ENCODE measurements around the gene MYH7. TPM values are rescaled to one million over a fixed set of nuclear protein-coding genes. Genes with fewer than 3 reads are reported as not detected.
"Not testable (repeated sequence)": the region's sequence is repeated elsewhere in the genome, so short reads cannot be mapped to it uniquely, and the experiment has no call there.

The MYH7 gene
- total RNA-seq, 1 experiment from 2014 or later: not detected

GRCh38 chr14:23430016-23430722 is 5.3 kb downstream of the MYH7 start:
- no peak for DNase-seq (ENCODE audit: low spot score)

DNA sequence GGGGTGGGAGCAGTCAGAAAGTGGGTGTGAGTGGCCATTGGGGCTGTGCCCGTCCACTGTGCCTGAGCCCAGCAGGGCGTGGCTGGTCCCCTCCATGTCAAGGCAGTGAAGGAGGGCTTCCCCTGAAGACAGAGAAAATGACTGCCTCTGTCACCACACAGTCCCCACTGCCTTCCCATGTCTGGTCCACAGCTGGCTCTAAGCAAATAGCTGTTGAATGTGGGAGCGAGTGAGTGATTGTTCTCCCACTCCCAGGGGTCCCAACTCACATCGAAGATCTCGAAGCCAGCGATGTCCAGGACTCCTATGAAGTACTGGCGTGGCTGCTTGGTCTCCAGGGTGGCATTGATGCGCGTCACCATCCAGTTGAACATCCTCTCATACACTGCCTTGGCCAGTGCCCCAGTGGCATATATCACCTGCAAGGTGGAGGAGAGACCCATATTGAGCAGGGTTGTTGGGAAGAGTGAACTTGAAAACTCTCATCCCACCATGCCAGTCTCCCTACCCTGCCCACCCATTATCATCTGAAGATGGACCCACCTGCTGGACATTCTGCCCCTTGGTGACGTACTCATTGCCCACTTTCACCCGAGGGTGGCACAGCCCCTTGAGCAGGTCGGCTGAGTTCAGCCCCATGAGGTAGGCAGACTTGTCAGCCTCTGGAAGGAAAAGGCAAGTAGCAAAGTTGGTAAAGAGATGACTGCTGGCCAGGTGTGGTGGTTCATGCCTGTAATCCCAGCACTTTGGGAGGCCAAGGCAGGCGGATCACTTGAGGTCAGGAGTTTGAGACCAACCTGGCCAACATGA is 6.6 kb downstream of the MYH7 start:
- no peak for DNase-seq (ENCODE audit: low spot score)

- DNase-seq (ENCODE audit: low spot score): not testable (repeated sequence)
Measured at GRCh38 chr14:23425798-23426197, 9.7 kb downstream of the MYH7 start.

DNA sequence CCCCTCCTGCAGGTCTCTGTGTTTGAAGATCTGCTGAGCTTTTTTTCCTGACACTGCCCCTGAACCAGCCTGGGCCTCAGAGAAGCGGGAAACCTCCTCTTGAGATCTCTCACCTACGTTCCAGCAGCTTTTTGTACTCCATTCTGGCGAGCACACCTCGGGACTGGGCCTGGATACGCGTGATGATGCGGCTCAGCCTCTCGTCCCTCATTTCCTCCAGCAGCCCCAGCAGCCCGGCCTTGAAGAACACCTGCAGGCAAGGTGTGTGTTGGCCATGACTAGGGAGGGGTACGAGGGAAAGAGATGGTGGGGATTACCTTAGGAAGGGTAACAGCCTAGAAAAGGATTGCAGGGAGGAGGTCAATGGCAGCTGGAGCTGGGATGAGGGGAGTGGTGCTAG is 10.3 kb downstream of the MYH7 start:
- no peak for DNase-seq (ENCODE audit: low spot score)

- DNase-seq (ENCODE audit: low spot score): no peak
Measured at GRCh38 chr14:23423657-23424056, 11.8 kb downstream of the MYH7 start.

DNA sequence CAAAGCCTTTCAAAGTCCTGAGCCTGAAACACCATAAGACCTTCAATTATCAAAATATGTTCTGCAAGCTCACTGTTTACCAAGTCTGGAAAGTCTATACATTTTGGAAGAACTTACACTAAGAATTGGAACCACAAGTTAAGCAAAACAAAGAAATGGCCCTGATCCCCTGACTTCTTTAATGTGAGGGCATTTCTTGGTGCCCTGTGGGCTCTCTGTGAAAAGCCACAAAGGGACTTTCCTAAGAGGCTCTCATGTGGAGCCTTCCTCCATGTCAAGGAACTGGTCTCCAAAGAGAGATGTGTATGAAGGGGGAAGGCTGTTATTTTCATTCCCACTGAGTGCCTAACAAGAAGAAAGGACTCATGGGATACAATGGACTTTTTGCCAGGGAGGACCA is 13.9 kb downstream of the MYH7 start:
- DNase-seq (ENCODE audit: low spot score): no peak

- DNase-seq (ENCODE audit: low spot score): not testable (repeated sequence)
Measured at GRCh38 chr14:23419646-23420045, 15.8 kb downstream of the MYH7 start.

DNA sequence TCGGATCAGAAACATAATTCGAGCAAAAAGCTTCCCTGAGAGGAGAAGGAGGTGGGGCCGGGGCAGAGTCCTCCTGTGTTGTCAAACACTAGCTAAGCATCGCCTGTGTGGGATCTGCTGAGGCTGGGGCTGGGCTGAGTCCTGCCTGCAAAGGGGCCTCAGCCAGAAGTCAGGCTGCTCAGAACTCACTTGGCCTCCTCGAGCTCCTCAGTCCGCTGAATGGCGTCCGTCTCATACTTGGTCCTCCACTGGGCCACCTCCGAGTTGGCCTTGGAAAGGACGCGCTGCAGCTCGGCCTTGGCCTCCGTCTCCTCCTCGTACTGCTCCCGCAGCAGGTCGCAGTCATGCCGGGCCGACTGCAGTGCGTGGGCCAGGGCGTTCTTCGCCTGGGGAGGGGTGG is 17.4 kb downstream of the MYH7 start:
- no peak for DNase-seq (ENCODE audit: low spot score)

DNA sequence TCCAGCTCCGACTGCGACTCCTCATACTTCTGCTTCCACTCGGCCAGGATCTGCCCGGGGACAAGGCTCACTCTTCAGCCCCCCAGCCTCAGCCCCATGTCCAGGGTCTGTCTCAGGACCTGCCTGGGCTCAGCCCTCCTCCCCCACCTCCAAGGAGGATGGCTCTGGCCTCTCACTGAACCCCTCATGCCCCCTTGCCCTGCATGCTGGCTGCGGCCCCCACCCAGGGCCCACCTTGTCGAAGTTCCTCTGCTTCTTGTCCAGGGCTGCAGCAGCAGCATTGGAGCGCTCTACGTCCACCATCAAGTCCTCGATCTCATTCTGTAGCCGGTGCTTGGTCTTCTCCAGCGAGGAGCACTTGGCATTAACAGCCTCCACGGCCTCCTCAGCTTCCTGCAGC is 18.2 kb downstream of the MYH7 start:
- DNase-seq (ENCODE audit: low spot score): not testable (repeated sequence)

GRCh38 chr14:23416801-23417200 is 18.7 kb downstream of the MYH7 start:
- no peak for DNase-seq (ENCODE audit: low spot score)

GRCh38 chr14:23415821-23416778 is 19.4 kb downstream of the MYH7 start:
- DNase-seq (ENCODE audit: low spot score): no peak

GRCh38 chr14:23414906-23415820 is 20.3 kb downstream of the MYH7 start:
- no peak for DNase-seq (ENCODE audit: low spot score)

GRCh38 chr14:23414254-23414653 is 21.2 kb downstream of the MYH7 start:
- no peak for DNase-seq (ENCODE audit: low spot score)

DNA sequence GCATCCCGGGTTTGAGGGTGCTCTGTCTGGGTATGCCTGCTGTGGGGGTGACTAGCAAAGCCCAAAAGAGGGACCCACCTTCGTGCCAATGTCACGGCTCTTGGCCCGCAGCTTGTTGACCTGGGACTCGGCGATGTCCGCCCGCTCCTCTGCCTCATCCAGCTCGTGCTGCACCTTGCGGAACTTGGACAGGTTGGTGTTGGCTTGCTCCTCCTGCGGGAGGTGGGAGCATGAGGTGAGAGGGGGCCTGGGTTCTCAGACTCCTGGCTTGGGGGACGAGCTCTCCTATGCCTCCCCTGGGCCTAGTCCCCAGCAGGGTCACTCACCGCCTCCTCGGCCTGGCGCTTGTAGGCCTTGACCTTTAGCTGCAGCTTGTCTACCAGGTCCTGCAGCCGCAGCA is 21.8 kb downstream of the MYH7 start:
- no peak for DNase-seq (ENCODE audit: low spot score)

GRCh38 chr14:23411563-23412525 is 23.6 kb downstream of the MYH7 start:
- DNase-seq (ENCODE audit: low spot score): no peak

- DNase-seq (ENCODE audit: low spot score): no peak
Measured at GRCh38 chr14:23409966-23410635, 25.4 kb downstream of the MYH7 start.

DNA sequence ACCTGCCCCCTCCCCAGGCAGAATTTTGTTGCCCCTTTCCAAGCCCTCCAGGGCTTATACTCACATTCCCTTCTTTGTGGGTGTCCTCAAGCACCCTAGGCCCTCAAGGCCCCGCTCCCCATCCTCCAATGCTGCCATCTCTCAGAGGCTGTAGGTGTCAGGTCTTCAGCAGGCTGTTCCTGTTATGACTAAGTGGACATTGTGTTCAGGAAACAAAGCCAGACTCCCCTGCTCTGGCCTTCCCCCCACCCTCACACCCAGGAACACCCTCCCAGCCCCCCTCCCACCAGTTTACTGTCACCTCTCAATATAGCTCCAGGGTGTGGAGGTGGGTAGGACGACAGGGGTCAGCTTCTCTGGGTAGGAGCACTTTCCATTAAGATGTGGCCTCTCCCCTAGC is 26.0 kb downstream of the MYH7 start:
- DNase-seq (ENCODE audit: low spot score): no peak

- no peak for DNase-seq (ENCODE audit: low spot score)
Measured at GRCh38 chr14:23408307-23408630, 27.2 kb downstream of the MYH7 start.

GRCh38 chr14:23407516-23408306 is 27.7 kb downstream of the MYH7 start, which contains the start of gene MYH6:
MYH6 (minus strand) TSS chr14:23408273; CDS start chr14:23407223, 1,050 bp downstream.
- DNase-seq (ENCODE audit: low spot score): no peak

Data from H4 (cell line).